SK-N-SH (cell line): ENCODE measurements around the gene RFTN1. TPM values are rescaled to one million over a fixed set of nuclear protein-coding genes. Genes with fewer than 3 reads are reported as not detected.

Source experiments
- CTCF ChIA-PET: fragments of 300-600, 350-600 bp; formaldehyde crosslinking; extraction: SDS; loops from one replicate; lab custom pipeline; 2021; lab: Yijun Ruan, JAX
- POLR2A ChIA-PET: fragments of 350-600 bp; sonication (Branson Sonifier 250); formaldehyde crosslinking; extraction: SDS; loops from one replicate; lab custom pipeline; 2020; ENCODE audit warnings: antibody characterized with exemption, inconsistent platforms; lab: Yijun Ruan, JAX
- DNase-seq: peaks from one replicate; pipeline ENCODE4 v3.0.0; 2012
- H2AFZ ChIP-seq: fragments of 200-600 bp; sonication (generic); 2 replicates; pipeline ENCODE4 v1.8.1; 2016; ENCODE audit warnings: antibody characterized with exemption, mild to moderate bottlenecking, low read depth
- H3F3A ChIP-seq: fragments of 200-600 bp; sonication (generic); replicated peaks from 2 replicates; pipeline ENCODE3; 2016; ENCODE audit warnings: antibody characterized with exemption, mild to moderate bottlenecking; ENCODE audit not compliant: insufficient read depth
- H3K27ac ChIP-seq, 2 experiments: fragments of 200-500 bp in 1 of 2; fragments of 200-600 bp in 1 of 2; sonication (Bioruptor generic) in 1 of 2; sonication (generic), shearing (Covaris generic) in 1 of 2; 2 replicates each; pipeline versions ENCODE4 v1.5.1 to v1.6.1; 2014 to 2016; ENCODE audit warnings: low read depth in 2 of 2, inconsistent platforms in 1 of 2, low read length in 1 of 2, mild to moderate bottlenecking in 1 of 2, mixed read lengths in 1 of 2
- H3K27me3 ChIP-seq: fragments of 200-600 bp; sonication (generic), shearing (Covaris generic); 2 replicates; pipeline ENCODE4 v1.6.1; 2016; ENCODE audit warnings: mixed run types; ENCODE audit not compliant: insufficient read depth
- H3K36me3 ChIP-seq, 2 experiments: fragments of 200-500 bp in 1 of 2; fragments of 200-600 bp in 1 of 2; sonication (Bioruptor generic) in 1 of 2; sonication (generic) in 1 of 2; replicated peaks in 1 of 2; 2 replicates each; pipeline versions ENCODE3 to v1.5.1; 2014 to 2016; ENCODE audit warnings: low read length in 1 of 2, mild to moderate bottlenecking in 1 of 2; ENCODE audit not compliant: insufficient read depth in 2 of 2, control insufficient read depth in 1 of 2
- H3K4me1 ChIP-seq, 2 experiments: fragments of 200-500 bp in 1 of 2; fragments of 200-600 bp in 1 of 2; sonication (Bioruptor generic) in 1 of 2; sonication (generic), shearing (Covaris generic) in 1 of 2; 2 replicates each; pipeline versions ENCODE4 v1.5.1 to v1.6.1; 2014 to 2016; ENCODE audit warnings: low read depth in 1 of 2, low read length in 1 of 2, mixed run types in 1 of 2; ENCODE audit not compliant: insufficient read depth in 2 of 2, control insufficient read depth in 1 of 2
- H3K4me2 ChIP-seq: fragments of 200-600 bp; sonication (generic), shearing (Covaris generic); 2 replicates; pipeline ENCODE4 v1.6.1; 2017; ENCODE audit warnings: mixed run types
- H3K4me3 ChIP-seq, 2 experiments: fragments of 200-500 bp in 1 of 2; fragments of 200-600 bp in 1 of 2; sonication (Bioruptor generic) in 1 of 2; sonication (generic), shearing (Covaris generic) in 1 of 2; 2 replicates each; pipeline versions ENCODE4 v1.5.1 to v1.8.1; 2014 to 2016; ENCODE audit warnings: low read depth in 2 of 2, inconsistent platforms in 1 of 2, low read length in 1 of 2, mild to moderate bottlenecking in 1 of 2, mixed read lengths in 1 of 2, moderate library complexity in 1 of 2
- H3K79me2 ChIP-seq: fragments of 200-600 bp; sonication (generic); 2 replicates; pipeline ENCODE4 v1.8.1; 2017; ENCODE audit warnings: mild to moderate bottlenecking; ENCODE audit not compliant: insufficient read depth
- H3K9ac ChIP-seq: fragments of 200-600 bp; sonication (generic); 2 replicates; pipeline ENCODE4 v1.6.1; 2017; ENCODE audit warnings: mixed run types
- H3K9me2 ChIP-seq: fragments of 200-600 bp; sonication (generic); 2 replicates; pipeline ENCODE4 v1.6.1; 2017; ENCODE audit warnings: mixed run types
- H3K9me3 ChIP-seq: fragments of 200-600 bp; sonication (generic); 2 replicates; pipeline ENCODE4 v1.6.1; 2017; ENCODE audit warnings: mixed run types, mild to moderate bottlenecking, moderate library complexity
- H4K20me1 ChIP-seq: fragments of 200-600 bp; sonication (generic); 2 replicates; pipeline ENCODE4 v1.6.1; 2017; ENCODE audit warnings: mild to moderate bottlenecking, mixed run types; ENCODE audit not compliant: insufficient read depth
- CHD2 ChIP-seq: fragments of 150-350 bp; IDR thresholded peaks from 2 replicates; pipeline ENCODE4 v1.6.1; 2018; ENCODE audit warnings: low read length; ENCODE audit not compliant: partially characterized antibody
- FOSL2 ChIP-seq: IDR thresholded peaks from 2 replicates; pipeline ENCODE4 v1.4.0; 2012; ENCODE audit warnings: low read depth, mild to moderate bottlenecking, moderate library complexity, borderline replicate concordance
- TCF12 ChIP-seq: IDR thresholded peaks from 2 replicates; pipeline ENCODE4 v1.4.0; 2012
- WGBS: methylation state at CpG from one replicate; pipeline ENCODE4 v1.1.6; 2017; ENCODE audit warnings: low lambda C conversion rate; 5-methylcytosine and 5-hydroxymethylcytosine counted together
- polyA plus RNA-seq, 3 experiments: library from polyadenylated mRNA; depleted of rRNA; stranded (reverse); fragments of >200 nt; gene quantifications; 2 replicates each; pipeline ENCODE4 v1.2.3, GENCODE V29; 2012
- TF ChIP-seq, protein P1 (sequence below): IDR thresholded peaks from 2 replicates; pipeline ENCODE4 v1.6.1; 2012; ENCODE audit warnings: mild to moderate bottlenecking, low read depth, low read length, moderate library complexity
- TF ChIP-seq, protein P2 (sequence below): fragments of 150-350 bp; IDR thresholded peaks from 2 replicates; pipeline ENCODE4 v1.6.1; 2016; ENCODE audit warnings: mild to moderate bottlenecking, low read depth, low read length
- TF ChIP-seq, protein P3 (sequence below): IDR thresholded peaks from 2 replicates; pipeline ENCODE4 v1.4.0; 2012; ENCODE audit warnings: low read depth, borderline replicate concordance
- TF ChIP-seq, protein P4 (sequence below): IDR thresholded peaks from 2 replicates; pipeline ENCODE4; 2012

The RFTN1 gene
- polyA plus RNA-seq, 1 of the 3 experiments (the other 2 are of a cell fraction), result 21.2 TPM

DNA sequence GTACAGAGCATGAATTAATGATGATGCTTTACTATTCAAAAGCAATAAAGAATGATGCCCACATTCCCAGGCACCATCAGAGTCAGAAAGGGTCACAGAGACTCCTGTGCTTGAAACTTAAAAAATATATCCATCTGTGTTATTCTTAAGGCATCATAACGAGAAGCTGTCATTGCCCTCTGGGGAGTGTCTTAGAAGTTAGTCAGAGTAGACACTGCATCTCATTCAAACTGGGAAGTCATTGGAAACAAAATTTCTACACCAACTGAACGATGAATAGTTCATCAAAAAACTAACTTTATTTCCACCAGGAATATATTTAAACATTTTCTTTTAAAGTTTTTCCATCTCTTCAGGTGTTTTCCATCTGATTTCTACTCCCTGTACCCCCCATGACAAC is 122.9 kb downstream of the RFTN1 start (continued):
- TF ChIP-seq, protein P1, sequence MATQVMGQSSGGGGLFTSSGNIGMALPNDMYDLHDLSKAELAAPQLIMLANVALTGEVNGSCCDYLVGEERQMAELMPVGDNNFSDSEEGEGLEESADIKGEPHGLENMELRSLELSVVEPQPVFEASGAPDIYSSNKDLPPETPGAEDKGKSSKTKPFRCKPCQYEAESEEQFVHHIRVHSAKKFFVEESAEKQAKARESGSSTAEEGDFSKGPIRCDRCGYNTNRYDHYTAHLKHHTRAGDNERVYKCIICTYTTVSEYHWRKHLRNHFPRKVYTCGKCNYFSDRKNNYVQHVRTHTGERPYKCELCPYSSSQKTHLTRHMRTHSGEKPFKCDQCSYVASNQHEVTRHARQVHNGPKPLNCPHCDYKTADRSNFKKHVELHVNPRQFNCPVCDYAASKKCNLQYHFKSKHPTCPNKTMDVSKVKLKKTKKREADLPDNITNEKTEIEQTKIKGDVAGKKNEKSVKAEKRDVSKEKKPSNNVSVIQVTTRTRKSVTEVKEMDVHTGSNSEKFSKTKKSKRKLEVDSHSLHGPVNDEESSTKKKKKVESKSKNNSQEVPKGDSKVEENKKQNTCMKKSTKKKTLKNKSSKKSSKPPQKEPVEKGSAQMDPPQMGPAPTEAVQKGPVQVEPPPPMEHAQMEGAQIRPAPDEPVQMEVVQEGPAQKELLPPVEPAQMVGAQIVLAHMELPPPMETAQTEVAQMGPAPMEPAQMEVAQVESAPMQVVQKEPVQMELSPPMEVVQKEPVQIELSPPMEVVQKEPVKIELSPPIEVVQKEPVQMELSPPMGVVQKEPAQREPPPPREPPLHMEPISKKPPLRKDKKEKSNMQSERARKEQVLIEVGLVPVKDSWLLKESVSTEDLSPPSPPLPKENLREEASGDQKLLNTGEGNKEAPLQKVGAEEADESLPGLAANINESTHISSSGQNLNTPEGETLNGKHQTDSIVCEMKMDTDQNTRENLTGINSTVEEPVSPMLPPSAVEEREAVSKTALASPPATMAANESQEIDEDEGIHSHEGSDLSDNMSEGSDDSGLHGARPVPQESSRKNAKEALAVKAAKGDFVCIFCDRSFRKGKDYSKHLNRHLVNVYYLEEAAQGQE, result no peak
- TF ChIP-seq, protein P2, sequence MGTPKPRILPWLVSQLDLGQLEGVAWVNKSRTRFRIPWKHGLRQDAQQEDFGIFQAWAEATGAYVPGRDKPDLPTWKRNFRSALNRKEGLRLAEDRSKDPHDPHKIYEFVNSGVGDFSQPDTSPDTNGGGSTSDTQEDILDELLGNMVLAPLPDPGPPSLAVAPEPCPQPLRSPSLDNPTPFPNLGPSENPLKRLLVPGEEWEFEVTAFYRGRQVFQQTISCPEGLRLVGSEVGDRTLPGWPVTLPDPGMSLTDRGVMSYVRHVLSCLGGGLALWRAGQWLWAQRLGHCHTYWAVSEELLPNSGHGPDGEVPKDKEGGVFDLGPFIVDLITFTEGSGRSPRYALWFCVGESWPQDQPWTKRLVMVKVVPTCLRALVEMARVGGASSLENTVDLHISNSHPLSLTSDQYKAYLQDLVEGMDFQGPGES, result no peak
- TF ChIP-seq, protein P3, sequence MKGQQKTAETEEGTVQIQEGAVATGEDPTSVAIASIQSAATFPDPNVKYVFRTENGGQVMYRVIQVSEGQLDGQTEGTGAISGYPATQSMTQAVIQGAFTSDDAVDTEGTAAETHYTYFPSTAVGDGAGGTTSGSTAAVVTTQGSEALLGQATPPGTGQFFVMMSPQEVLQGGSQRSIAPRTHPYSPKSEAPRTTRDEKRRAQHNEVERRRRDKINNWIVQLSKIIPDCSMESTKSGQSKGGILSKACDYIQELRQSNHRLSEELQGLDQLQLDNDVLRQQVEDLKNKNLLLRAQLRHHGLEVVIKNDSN, result no peak
- TF ChIP-seq, protein P4, sequence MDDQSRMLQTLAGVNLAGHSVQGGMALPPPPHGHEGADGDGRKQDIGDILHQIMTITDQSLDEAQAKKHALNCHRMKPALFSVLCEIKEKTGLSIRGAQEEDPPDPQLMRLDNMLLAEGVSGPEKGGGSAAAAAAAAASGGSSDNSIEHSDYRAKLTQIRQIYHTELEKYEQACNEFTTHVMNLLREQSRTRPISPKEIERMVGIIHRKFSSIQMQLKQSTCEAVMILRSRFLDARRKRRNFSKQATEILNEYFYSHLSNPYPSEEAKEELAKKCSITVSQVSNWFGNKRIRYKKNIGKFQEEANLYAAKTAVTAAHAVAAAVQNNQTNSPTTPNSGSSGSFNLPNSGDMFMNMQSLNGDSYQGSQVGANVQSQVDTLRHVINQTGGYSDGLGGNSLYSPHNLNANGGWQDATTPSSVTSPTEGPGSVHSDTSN, result no peak
- TF ChIP-seq FOSL2, result no peak

DNA sequence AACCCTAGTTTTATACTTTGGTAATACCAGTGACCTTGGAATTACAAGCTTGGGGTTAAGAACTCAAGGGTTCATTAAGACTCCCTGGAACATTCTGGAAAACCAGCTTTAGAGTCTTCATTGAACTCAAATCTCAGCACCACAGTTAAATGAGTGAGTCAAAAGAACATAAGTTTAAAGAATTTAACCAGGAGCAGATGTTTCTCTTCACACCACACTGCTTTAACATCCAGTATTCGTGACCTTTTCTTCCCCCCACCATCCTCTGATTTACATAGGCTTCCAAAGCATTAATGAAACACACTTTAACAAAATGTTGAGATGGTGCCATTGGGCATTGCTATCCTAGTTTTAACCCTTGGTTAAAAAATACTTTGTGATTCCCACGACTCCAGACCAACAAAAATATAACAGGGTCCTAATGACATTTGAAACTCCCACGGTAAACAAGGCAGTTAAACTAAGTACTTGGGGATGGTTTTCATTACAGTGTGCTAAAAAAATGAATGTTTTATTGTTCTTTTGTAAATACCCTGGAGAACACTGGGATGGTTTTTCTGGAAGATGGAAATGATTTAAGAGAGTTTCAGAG is 124.6 kb downstream of the RFTN1 start:
- POLR2A ChIA-PET, result no interaction called here
- WGBS, result 57% methylated on average over 3 of the region's 3 CpGs
- CTCF ChIA-PET, result interaction anchor here (1.1 to 1.6 kb wide), 3 partner anchors 10 to 99 kb away, joined by 3 to 4 read pairs (median 3); no protein-coding TSS in a partner anchor
- H3K4me1 ChIP-seq, result peaks cover 0 to 18% of the 10 kb centered on the region in 2 experiments; a peak in 2 of 4 replicates
- no peaks in the 10 kb centered on the region for H3K36me3 ChIP-seq
- H3F3A ChIP-seq, result no peaks in the 10 kb centered on the region
- H2AFZ ChIP-seq, result no peak overlapping the region
- H3K4me3 ChIP-seq, result no peak overlapping the region
- H3K9ac ChIP-seq, result no peak overlapping the region
- H4K20me1 ChIP-seq, result no peaks in the 10 kb centered on the region
- H3K27ac ChIP-seq, result peak overlapping the region in 1 of 2 experiments; percentile 71; a peak in 2 of 4 replicates
- no peak overlapping the region for H3K4me2 ChIP-seq
- no peaks in the 10 kb centered on the region for H3K9me3 ChIP-seq
- no peaks in the 10 kb centered on the region; the same call in none of the 2 replicates for H3K79me2 ChIP-seq
- no peak for DNase-seq
- TF ChIP-seq TCF12, result peak; percentile 20; the same call in 1 of the 2 replicates
- no peak for TF ChIP-seq CHD2
- H3K27me3 ChIP-seq, result no peaks in the 10 kb centered on the region
- no peaks in the 10 kb centered on the region for H3K9me2 ChIP-seq
